ENCODE measurements around the gene FHIT. TPM values are rescaled to one million over a fixed set of nuclear protein-coding genes. Genes with fewer than 3 reads are reported as not detected.

The FHIT gene
- polyA plus RNA-seq, 1 donor, result 35.8 TPM

DNA sequence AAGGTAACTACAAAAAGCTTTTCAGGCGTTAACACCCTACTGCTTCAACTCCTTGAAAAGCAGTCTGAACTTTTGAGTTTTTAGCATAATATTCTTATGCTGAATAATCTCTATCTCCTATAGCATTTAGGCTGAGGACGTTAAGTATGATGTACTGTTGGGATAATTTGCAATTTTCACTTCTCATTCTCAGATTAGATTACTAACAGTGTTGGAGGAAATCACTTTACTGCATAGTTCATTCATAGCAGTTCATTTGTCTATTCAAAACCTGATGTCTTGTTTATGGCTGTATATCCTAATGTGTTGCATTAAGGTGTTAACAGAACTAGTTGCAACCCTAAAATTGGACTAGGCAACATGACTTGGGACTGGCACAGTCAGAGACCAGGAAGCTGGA is 983.1 kb downstream of the FHIT start:
- no peak overlapping the region for H3K4me3 ChIP-seq (ENCODE audit: low read length)
- no peak for DNase-seq
- WGBS (ENCODE audit: insufficient coverage, low lambda C conversion rate), result no CpG with 5 or more reads among the region's 2 CpGs
- no peaks in the 10 kb centered on the region for H3K4me1 ChIP-seq (ENCODE audit: control insufficient read depth, insufficient read depth, low read length)
- no peaks in the 10 kb centered on the region for H3K9me3 ChIP-seq (ENCODE audit: control insufficient read depth, low read depth, low read length)
- no peaks in the 10 kb centered on the region for H3K36me3 ChIP-seq (ENCODE audit: control insufficient read depth, insufficient read depth, low read length)
- no peaks in the 10 kb centered on the region for H3K27me3 ChIP-seq (ENCODE audit: control insufficient read depth, insufficient read depth, low read length)
- H3K27ac ChIP-seq (ENCODE audit: low read length), result no peak overlapping the region

DNA sequence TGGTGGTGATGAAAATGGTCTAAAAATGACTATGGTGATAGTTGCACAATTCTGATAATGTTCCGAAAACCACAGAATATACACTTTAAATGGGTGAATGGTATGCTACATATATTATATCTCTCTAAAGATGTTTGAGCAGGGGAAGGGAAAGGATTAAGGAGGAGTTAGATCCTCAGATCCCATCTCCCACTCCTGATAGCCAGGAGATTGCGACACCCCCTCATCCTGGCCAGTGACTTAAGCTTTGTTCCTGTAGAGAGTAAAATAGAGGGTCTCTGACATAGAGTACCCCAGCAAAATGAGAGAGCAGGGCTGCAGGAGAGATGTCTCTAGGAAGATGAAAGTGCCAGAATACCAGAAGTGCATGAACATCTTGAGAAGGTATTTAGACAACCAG is 984.8 kb downstream of the FHIT start:
- no peaks in the 10 kb centered on the region for H3K27me3 ChIP-seq (ENCODE audit: control insufficient read depth, insufficient read depth, low read length)
- H3K4me1 ChIP-seq (ENCODE audit: control insufficient read depth, insufficient read depth, low read length), result no peaks in the 10 kb centered on the region
- H3K4me3 ChIP-seq (ENCODE audit: low read length), result no peak overlapping the region
- H3K27ac ChIP-seq (ENCODE audit: low read length), result no peak overlapping the region
- WGBS (ENCODE audit: insufficient coverage, low lambda C conversion rate), result no CpG with 5 or more reads among the region's 2 CpGs
- no peaks in the 10 kb centered on the region for H3K9me3 ChIP-seq (ENCODE audit: control insufficient read depth, low read depth, low read length)
- no peaks in the 10 kb centered on the region for H3K36me3 ChIP-seq (ENCODE audit: control insufficient read depth, insufficient read depth, low read length)
- no peak for DNase-seq

DNA sequence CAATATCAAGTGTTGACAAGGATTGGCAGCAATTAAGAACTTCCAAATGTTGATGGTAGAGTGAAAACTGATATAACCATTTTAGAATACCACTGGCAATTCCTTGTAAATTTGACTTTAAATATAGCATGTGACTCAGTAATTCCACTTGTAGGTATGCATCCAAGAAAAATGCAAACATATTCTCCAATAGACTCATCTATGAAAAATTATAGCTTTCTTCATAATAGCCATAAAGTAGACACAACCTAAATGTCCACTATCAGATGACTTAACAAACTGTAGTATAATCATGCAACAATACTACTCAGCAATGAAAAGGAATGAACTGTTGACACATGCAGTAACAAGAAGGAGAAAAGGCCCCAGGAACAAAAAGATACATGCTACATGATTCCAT is 988.1 kb downstream of the FHIT start:
- no peak overlapping the region for H3K27ac ChIP-seq (ENCODE audit: low read length)
- no peak for DNase-seq
- H3K27me3 ChIP-seq (ENCODE audit: control insufficient read depth, insufficient read depth, low read length), result no peaks in the 10 kb centered on the region
- no peaks in the 10 kb centered on the region for H3K9me3 ChIP-seq (ENCODE audit: control insufficient read depth, low read depth, low read length)
- no peaks in the 10 kb centered on the region for H3K4me1 ChIP-seq (ENCODE audit: control insufficient read depth, insufficient read depth, low read length)
- H3K4me3 ChIP-seq (ENCODE audit: low read length), result no peak overlapping the region
- H3K36me3 ChIP-seq (ENCODE audit: control insufficient read depth, insufficient read depth, low read length), result no peaks in the 10 kb centered on the region

DNA sequence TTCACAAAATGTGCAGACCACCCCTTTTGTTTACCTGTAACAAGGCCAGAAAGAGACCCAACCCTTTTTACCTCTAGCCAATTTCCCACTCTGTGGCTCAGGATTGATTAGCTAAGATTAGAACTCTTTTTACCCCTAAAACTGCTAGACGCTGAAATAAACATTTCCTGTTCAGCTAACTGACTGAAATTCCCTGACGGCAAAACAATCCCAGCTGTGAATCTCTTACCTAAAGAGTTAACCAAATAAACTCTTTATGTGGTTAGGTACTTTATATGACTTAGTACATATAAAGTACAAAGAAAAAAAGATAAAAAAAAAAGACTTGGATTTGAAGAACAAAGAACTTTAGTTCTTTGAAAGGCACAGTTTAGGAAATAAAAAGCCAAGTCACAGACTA is 988.7 kb downstream of the FHIT start:
- H3K9me3 ChIP-seq (ENCODE audit: control insufficient read depth, low read depth, low read length), result no peaks in the 10 kb centered on the region
- whole genome bisulfite sequencing (ENCODE audit: insufficient coverage, low lambda C conversion rate), result 61% methylated on average over 2 of the region's 2 CpGs
- no peak overlapping the region for H3K27ac ChIP-seq (ENCODE audit: low read length)
- no peaks in the 10 kb centered on the region for H3K36me3 ChIP-seq (ENCODE audit: control insufficient read depth, insufficient read depth, low read length)
- no peaks in the 10 kb centered on the region for H3K27me3 ChIP-seq (ENCODE audit: control insufficient read depth, insufficient read depth, low read length)
- no peaks in the 10 kb centered on the region for H3K4me1 ChIP-seq (ENCODE audit: control insufficient read depth, insufficient read depth, low read length)
- H3K4me3 ChIP-seq (ENCODE audit: low read length), result no peak overlapping the region
- no peak for DNase-seq

DNA sequence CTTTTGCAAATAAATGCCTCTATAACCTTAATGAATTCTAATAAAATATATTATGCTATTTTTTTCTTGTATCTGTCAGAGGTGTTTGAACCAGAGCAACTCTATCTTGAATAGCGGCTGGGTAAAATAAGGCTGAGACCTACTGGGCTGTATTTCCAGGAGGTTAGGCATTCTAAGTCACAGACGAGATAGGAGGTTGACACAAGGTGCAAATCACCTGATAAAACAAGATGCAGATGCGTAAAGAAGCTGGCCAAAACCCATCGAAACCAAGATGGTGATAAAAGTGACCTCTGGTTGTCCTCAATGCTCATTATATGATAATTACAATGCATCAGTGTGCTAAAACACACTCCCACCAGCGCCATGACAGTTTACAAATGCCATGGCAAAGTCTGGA is 990.7 kb downstream of the FHIT start:
- Histone ChIP-seq H3K4me3 (ENCODE audit: low read length) (no peak overlapping the region), H3K4me1 (ENCODE audit: control insufficient read depth, insufficient read depth, low read length) (no peaks in the 10 kb centered on the region), H3K36me3 (ENCODE audit: control insufficient read depth, insufficient read depth, low read length) (no peaks in the 10 kb centered on the region), H3K27me3 (ENCODE audit: control insufficient read depth, insufficient read depth, low read length) (no peaks in the 10 kb centered on the region), H3K27ac (ENCODE audit: low read length) (no peak overlapping the region), H3K9me3 (ENCODE audit: control insufficient read depth, low read depth, low read length) (no peaks in the 10 kb centered on the region)
- no CpG with 5 or more reads among the region's 5 CpGs for WGBS (ENCODE audit: insufficient coverage, low lambda C conversion rate)
- DNase-seq, result no peak

DNA sequence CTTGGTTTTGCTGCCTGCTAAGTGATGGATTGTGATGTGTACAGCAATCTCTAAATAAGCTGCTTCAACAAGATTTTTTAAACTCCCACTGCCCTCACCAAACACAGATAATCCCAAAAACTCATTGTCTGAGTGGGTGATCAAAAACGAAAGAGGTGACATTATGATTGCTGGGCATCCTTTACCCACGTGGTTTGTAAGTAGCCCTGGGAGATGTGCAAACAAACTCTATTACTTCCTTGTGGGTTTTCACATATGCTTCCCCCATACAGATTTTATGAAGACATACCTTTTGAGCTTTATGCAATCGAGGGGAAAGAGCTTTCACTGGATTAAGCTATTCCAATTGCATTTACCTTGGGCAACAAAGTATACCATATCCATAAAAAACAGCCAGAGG is 1000.4 kb downstream of the FHIT start:
- no peak for DNase-seq
- no CpG with 5 or more reads among the region's 3 CpGs for WGBS (ENCODE audit: insufficient coverage, low lambda C conversion rate)
- Histone ChIP-seq H3K27me3 (ENCODE audit: control insufficient read depth, insufficient read depth, low read length) (no peaks in the 10 kb centered on the region), H3K9me3 (ENCODE audit: control insufficient read depth, low read depth, low read length) (no peaks in the 10 kb centered on the region), H3K36me3 (ENCODE audit: control insufficient read depth, insufficient read depth, low read length) (no peaks in the 10 kb centered on the region), H3K4me1 (ENCODE audit: control insufficient read depth, insufficient read depth, low read length) (no peaks in the 10 kb centered on the region), H3K4me3 (ENCODE audit: low read length) (no peak overlapping the region), H3K27ac (ENCODE audit: low read length) (no peak overlapping the region)

DNA sequence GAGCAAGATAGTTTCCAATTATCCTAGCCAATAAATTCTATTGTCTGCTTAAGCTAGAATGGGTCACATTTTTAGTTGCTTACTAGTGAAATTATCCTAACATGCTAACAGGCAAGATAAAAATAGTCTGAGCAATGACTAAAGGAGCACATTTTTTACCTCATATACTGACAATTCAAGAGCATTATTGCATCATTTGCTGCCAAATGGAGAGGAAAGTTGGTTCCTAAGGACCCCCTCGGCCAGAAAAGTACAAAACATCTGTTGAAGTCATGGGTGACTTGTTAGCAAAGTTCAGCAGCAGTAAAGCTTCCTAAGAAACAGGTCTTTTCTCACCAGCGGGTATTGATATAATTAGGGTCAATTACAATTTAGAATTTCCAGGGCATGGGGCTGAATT is 1001.0 kb downstream of the FHIT start:
- no CpG with 5 or more reads among the region's 2 CpGs for WGBS (ENCODE audit: insufficient coverage, low lambda C conversion rate)
- H3K9me3 ChIP-seq (ENCODE audit: control insufficient read depth, low read depth, low read length), result no peaks in the 10 kb centered on the region
- no peak overlapping the region for H3K27ac ChIP-seq (ENCODE audit: low read length)
- no peaks in the 10 kb centered on the region for H3K27me3 ChIP-seq (ENCODE audit: control insufficient read depth, insufficient read depth, low read length)
- H3K4me3 ChIP-seq (ENCODE audit: low read length), result no peak overlapping the region
- H3K4me1 ChIP-seq (ENCODE audit: control insufficient read depth, insufficient read depth, low read length), result no peaks in the 10 kb centered on the region
- H3K36me3 ChIP-seq (ENCODE audit: control insufficient read depth, insufficient read depth, low read length), result no peaks in the 10 kb centered on the region
- DNase-seq, result no peak

DNA sequence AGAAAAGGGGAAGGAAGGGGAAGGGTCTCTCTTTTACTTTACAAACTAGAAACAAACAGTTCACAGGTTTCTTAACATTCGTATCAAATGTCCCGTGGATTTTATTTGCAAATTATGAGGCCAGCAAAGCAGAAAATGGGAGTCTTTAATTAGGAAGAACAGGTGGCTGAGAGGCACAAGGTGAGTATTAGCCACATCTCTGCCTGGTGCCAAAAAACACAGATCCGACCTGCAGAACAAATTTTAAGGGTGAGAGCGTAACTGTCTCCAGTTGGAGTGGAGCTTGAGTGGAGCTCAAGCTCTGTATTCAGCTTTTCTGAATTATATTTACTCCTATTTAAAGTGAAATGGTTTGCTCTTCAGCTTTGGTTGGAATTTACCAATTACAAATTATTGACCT is 1004.9 kb downstream of the FHIT start:
- Histone ChIP-seq H3K4me3 (ENCODE audit: low read length) (no peak overlapping the region), H3K4me1 (ENCODE audit: control insufficient read depth, insufficient read depth, low read length) (no peaks in the 10 kb centered on the region), H3K27me3 (ENCODE audit: control insufficient read depth, insufficient read depth, low read length) (no peaks in the 10 kb centered on the region), H3K9me3 (ENCODE audit: control insufficient read depth, low read depth, low read length) (no peaks in the 10 kb centered on the region), H3K36me3 (ENCODE audit: control insufficient read depth, insufficient read depth, low read length) (no peaks in the 10 kb centered on the region), H3K27ac (ENCODE audit: low read length) (no peak overlapping the region)
- no peak for DNase-seq
- no CpG with 5 or more reads among the region's 4 CpGs for WGBS (ENCODE audit: insufficient coverage, low lambda C conversion rate)

DNA sequence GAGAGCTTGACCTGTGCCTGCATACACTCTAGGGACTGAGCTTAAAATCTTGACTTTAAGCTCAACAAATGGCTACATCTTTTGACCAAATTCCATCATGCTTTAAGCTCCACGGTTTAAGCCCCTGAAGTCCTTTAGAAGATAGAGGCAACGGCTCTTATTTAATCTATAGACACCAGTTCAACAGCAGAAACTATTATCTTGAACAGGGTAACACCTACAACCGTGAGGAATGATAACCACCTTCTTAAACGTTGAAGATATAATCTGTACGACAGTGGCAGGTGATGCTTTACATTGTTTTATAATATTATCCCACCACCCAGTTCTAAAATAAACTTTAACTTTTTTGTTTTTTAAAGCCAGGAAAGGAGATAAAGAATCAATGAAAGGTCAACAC is 1007.8 kb downstream of the FHIT start:
- H3K27me3 ChIP-seq (ENCODE audit: control insufficient read depth, insufficient read depth, low read length), result no peaks in the 10 kb centered on the region
- DNase-seq, result no peak
- H3K4me3 ChIP-seq (ENCODE audit: low read length), result no peak overlapping the region
- WGBS (ENCODE audit: insufficient coverage, low lambda C conversion rate), result 22% methylated on average over 3 of the region's 5 CpGs
- H3K9me3 ChIP-seq (ENCODE audit: control insufficient read depth, low read depth, low read length), result no peaks in the 10 kb centered on the region
- H3K27ac ChIP-seq (ENCODE audit: low read length), result no peak overlapping the region
- H3K36me3 ChIP-seq (ENCODE audit: control insufficient read depth, insufficient read depth, low read length), result no peaks in the 10 kb centered on the region
- peaks cover 4% of the 10 kb centered on the region for H3K4me1 ChIP-seq (ENCODE audit: control insufficient read depth, insufficient read depth, low read length)

DNA sequence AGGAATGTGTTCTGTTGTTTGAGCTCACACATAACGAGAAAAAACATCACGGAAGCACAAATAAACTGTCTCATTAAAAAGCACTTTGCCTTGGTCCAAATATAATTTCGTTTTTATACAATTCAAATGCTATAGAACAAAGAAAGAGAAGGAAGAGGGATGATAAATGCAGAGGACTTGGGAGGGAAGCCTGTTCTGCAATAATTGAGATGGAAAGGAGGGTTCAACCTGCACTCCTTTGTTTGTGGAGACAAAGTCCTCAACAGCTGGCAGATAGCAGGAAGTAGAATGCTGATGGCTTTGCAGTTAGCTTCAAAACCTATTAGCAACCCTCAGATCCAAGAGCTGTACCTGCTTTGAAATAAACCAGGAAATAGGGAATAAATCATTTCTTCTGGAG is 1010.8 kb downstream of the FHIT start:
- peaks cover 4% of the 10 kb centered on the region for H3K4me1 ChIP-seq (ENCODE audit: control insufficient read depth, insufficient read depth, low read length)
- DNase-seq, result peak; percentile 55 to 81
- no peaks in the 10 kb centered on the region for H3K36me3 ChIP-seq (ENCODE audit: control insufficient read depth, insufficient read depth, low read length)
- H3K27me3 ChIP-seq (ENCODE audit: control insufficient read depth, insufficient read depth, low read length), result no peaks in the 10 kb centered on the region
- no peaks in the 10 kb centered on the region for H3K9me3 ChIP-seq (ENCODE audit: control insufficient read depth, low read depth, low read length)
- no peak overlapping the region for H3K4me3 ChIP-seq (ENCODE audit: low read length)
- 16% methylated on average over 3 of the region's 3 CpGs for WGBS (ENCODE audit: insufficient coverage, low lambda C conversion rate)
- peak overlapping the region; percentile 3 for H3K27ac ChIP-seq (ENCODE audit: low read length)

DNA sequence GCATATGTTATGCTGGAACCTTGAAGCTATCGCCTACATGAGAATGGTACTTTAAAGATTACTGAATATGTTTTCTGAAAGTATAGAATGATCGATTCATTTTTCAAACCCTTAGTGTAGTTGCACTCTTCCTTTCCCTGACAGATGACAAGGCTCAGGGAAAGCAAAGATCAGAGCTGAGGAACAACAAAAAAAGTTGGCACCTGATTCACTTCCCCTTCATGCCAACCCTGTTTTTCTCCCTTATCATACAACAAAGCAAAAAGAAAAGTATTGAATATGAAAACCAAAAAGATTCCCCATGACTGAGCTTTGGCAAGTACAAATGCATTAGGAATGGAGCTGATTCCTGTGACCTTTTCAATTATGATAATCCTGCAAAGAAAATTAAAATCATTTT is 1012.7 kb downstream of the FHIT start:
- DNase-seq, result no peak
- H3K27ac ChIP-seq (ENCODE audit: low read length), result no peak overlapping the region
- no peaks in the 10 kb centered on the region for H3K9me3 ChIP-seq (ENCODE audit: control insufficient read depth, low read depth, low read length)
- 100% methylated on average over 2 of the region's 2 CpGs for WGBS (ENCODE audit: insufficient coverage, low lambda C conversion rate)
- no peak overlapping the region for H3K4me3 ChIP-seq (ENCODE audit: low read length)
- no peaks in the 10 kb centered on the region for H3K36me3 ChIP-seq (ENCODE audit: control insufficient read depth, insufficient read depth, low read length)
- no peaks in the 10 kb centered on the region for H3K27me3 ChIP-seq (ENCODE audit: control insufficient read depth, insufficient read depth, low read length)
- peaks cover 4% of the 10 kb centered on the region for H3K4me1 ChIP-seq (ENCODE audit: control insufficient read depth, insufficient read depth, low read length)

All from large intestine (tissue), 3 donors.